GM12878 (cell line): ENCODE results near the gene ARHGEF10L. TPM values are rescaled to one million over a fixed set of nuclear protein-coding genes. Genes with fewer than 3 reads are reported as not detected.

Experiments used
- BCL11A ChIP-seq: IDR thresholded peaks from 2 replicates; pipeline ENCODE4 v1.6.1; 2011; ENCODE audit warnings: low read depth, low read length
- E2F8 ChIP-seq: fragments of 450-650 bp; IDR thresholded peaks from 2 replicates; pipeline ENCODE4 v1.6.1; 2018; ENCODE audit warnings: mild to moderate bottlenecking, low read depth, moderate library complexity; ENCODE audit not compliant: partially characterized antibody
- HSF1 ChIP-seq: fragments of 150-350 bp; IDR thresholded peaks from 2 replicates; pipeline ENCODE4 v1.6.1; 2014; ENCODE audit warnings: mild to moderate bottlenecking, low read depth, low read length
- NBN ChIP-seq: fragments of 450-650 bp; IDR thresholded peaks from 2 replicates; pipeline ENCODE4 v1.6.1; 2016
- SRF ChIP-seq, 2 experiments: IDR thresholded peaks; 2 replicates each; pipeline ENCODE4 v1.6.1; 2011; ENCODE audit warnings: low read depth in 2 of 2, low read length in 2 of 2, mild to moderate bottlenecking in 1 of 2, moderate library complexity in 1 of 2
- ZBTB4 ChIP-seq: fragments of 450-650 bp; formaldehyde crosslinking; IDR thresholded peaks from 2 replicates; pipeline ENCODE4 v1.4.0; 2022; ENCODE audit warnings: mild to moderate bottlenecking, moderate library complexity
- polyA plus RNA-seq, 11 experiments: library from polyadenylated mRNA; depleted of rRNA in 4 of 11; unstranded in 6 of 11; stranded (reverse) in 5 of 11; fragments of >200 nt; fragmentation: Nextera tagmentation in 4 of 11; fragmentation: Illumina TruSeq in 1 of 11; extraction: Ambion mirVana in 4 of 11; extraction: Trizol in 1 of 11; gene quantifications; 1 replicate in 1 of 11; 2 replicates in 10 of 11; pipeline versions ENCODE4 v1.2.1 to v1.2.3, GENCODE V29; 2011 to 2016; ENCODE audit warnings: inconsistent platforms in 2 of 11, missing spikeins in 2 of 11, low read depth in 1 of 11
- total RNA-seq, 4 experiments: library from RNA; depleted of rRNA in 3 of 4; stranded (reverse); fragments of >200 nt in 3 of 4; fragmentation: Illumina TruSeq in 1 of 4; extraction: Trizol in 1 of 4; gene quantifications; 2 replicates each; pipeline versions ENCODE4 v1.2.1 to v1.2.3, GENCODE V29; 2013 to 2021

Gene ARHGEF10L
- total and polyA plus RNA-seq, 10 of the 15 experiments (the other 5 are each of a cell fraction or from before 2014, with no cell fraction given), result 0.05 to 0.94 (median 0.28) TPM; not detected in 2

- no peak for TF ChIP-seq E2F8
- TF ChIP-seq SRF (IDR thresholded peaks at IDR 0.05; ENCODE audit: low read depth in 2 of 2, low read length in 2 of 2), result no peak
- TF ChIP-seq NBN, result no peak
- no peak for TF ChIP-seq ZBTB4 (CRISPR knock-in tag)
- no peak for TF ChIP-seq HSF1
- TF ChIP-seq BCL11A, result no peak
These were observed 110.0 kb downstream of the ARHGEF10L start (continued) for GRCh38 chr1:17649371-17650106.
